K562 (cell line): ENCODE results near the gene GDAP2.

Experiments
- FOS ChIP-seq: IDR thresholded peaks from 3 replicates; pipeline ENCODE4 v1.6.1; 2011; ENCODE audit not compliant: insufficient read length; ENCODE audit errors: extremely low read depth
- FOSL1 ChIP-seq: fragments of 200-800 bp; sonication (Bioruptor generic); conservative IDR thresholded peaks from 2 replicates; pipeline ENCODE4 v1.6.1; 2016; ENCODE audit warnings: missing genetic modification characterization, missing compliant biosample characterization
- NCOA1 ChIP-seq: fragments of 450-650 bp; IDR thresholded peaks from 2 replicates; pipeline ENCODE4 v1.6.1; 2016; ENCODE audit warnings: low read depth
- POLR2A ChIP-seq: fragments of 450-650 bp; conservative IDR thresholded peaks from 2 replicates; pipeline ENCODE4 v1.6.1; 2016
- TF ChIP-seq, protein P1 (sequence below): sonication (generic); formaldehyde crosslinking; IDR thresholded peaks from 2 replicates; pipeline ENCODE4 v1.8.1; 2023; ENCODE audit warnings: mild to moderate bottlenecking, missing genetic modification reagents

GRCh38 chr1:117860896-117861610 lies 68.4 kb downstream of the GDAP2 start:
- TF ChIP-seq, protein P1, sequence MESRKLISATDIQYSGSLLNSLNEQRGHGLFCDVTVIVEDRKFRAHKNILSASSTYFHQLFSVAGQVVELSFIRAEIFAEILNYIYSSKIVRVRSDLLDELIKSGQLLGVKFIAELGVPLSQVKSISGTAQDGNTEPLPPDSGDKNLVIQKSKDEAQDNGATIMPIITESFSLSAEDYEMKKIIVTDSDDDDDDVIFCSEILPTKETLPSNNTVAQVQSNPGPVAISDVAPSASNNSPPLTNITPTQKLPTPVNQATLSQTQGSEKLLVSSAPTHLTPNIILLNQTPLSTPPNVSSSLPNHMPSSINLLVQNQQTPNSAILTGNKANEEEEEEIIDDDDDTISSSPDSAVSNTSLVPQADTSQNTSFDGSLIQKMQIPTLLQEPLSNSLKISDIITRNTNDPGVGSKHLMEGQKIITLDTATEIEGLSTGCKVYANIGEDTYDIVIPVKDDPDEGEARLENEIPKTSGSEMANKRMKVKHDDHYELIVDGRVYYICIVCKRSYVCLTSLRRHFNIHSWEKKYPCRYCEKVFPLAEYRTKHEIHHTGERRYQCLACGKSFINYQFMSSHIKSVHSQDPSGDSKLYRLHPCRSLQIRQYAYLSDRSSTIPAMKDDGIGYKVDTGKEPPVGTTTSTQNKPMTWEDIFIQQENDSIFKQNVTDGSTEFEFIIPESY (CRISPR knock-in tag), result no peak
- TF ChIP-seq POLR2A (no peak), FOSL1 (tag) (no peak), FOS (no peak), NCOA1 (no peak)
